GM20000 (cell line): Measurements from ENCODE around the gene CFAP46.

ENCODE experiments used
- DNase-seq: peaks from one replicate; pipeline ENCODE4 v3.0.0; 2012; ENCODE audit warnings: low spot score
- CTCF ChIP-seq: IDR thresholded peaks from 2 replicates; pipeline ENCODE4 v1.5.1; 2012; ENCODE audit warnings: mild to moderate bottlenecking, control low read depth; ENCODE audit errors: extremely low read depth, missing control alignments

Gene CFAP46

DNA sequence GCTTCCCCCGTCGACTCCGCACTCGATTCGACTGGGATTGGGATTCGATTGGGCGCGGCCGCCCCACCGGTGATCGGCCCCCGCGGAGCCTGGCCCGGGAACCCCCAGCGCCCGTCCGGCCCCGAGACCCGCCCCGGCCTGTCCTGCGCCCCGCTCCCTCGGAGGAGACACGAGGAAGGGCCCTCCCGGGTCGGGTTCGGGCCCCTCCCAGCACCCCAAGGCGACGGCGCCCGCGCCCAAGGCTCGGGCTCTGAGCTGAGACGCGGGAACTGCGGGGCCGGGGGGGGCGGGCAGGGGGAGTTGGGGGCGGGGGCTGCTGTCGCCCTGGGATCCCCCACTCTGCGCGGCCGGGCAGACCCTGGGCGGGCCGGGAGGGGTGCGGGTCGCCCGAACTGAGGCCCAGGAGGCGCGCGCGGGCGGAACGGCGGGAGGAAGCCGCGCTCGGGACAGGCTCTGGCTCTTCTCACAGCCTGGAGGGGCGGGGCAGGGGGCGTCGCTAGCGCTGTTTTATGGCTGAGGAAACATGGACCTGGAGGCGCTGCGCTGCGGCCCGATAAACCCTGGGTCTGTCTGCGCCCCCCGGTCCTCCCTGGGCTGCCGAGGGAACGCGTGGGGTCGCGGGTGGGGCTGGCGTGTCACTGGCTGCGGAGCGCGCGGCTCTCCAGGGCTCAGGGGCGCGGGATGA is 154.7 kb downstream of the CFAP46 start:
- no peak for DNase-seq
- TF ChIP-seq CTCF: no peak

- TF ChIP-seq CTCF: no peak
- peak; percentile 69 for DNase-seq
Observed at GRCh38 chr10:132786884-132787494, 155.4 kb downstream of the CFAP46 start.

DNA sequence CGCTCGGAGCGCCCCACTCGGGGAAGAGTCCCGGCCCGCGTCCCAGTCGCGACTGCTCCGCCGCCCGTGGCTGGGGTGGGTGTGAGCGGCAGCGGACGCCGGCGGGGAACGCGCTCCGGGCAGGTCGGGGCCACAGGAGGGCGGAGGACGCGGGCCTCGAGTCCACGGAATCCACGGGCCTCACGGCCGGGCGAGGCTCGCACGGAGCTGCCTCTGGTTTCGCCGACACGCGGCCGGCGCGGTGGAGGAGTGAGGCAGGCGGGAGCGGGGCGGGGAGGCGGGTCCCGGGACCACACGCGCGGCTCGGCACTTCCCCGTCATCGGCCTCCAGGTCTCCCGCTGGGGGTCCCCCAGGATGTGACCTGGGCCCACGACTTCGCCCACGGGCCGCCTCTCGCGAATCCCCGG is 155.9 kb downstream of the CFAP46 start:
- DNase-seq: peak; percentile 70
- no peak for TF ChIP-seq CTCF

DNA sequence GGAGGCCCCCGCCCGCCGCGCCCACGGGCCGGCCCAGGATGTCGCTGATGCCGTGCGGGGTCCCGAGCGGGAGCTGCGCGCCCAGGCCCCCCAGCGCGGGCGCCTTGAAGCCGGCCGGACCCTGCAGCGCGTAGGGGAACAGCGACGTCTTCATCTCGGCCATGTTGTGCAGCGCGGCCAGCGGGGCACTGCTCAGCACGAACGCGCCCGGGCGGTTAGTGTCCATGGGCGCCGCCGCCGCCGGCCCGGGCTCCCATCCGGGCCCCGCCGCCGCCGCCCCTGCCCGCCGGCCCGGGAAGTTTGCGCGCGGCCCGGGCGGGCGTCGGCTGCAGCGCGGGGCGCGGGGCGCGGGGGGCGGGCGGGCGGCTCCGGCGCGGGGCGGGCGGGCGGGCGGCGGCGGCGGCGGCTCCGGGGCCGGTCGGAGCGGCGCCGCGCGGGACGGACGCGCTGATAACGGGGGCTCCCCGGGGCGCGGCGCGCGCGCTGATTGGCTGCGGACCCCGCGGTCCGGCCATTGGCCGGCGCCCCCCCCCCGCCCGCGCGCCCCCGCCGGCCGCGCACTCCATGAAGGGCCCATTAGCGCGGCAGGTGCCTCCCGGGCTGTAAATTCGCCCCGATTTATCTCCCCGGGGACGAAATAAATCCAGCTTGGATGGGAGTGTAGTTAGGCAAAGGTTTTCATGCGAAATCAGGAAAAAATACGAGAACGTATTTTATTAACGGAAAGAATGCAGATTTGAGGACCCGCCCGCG is 156.5 kb downstream of the CFAP46 start, which contains the start of gene NKX6-2:
Gene NKX6-2 (minus strand): TSS at position 425 of the 753 bp plus-strand sequence. CDS start 199 bp downstream, at position 226.
- no peak for DNase-seq
- no peak for TF ChIP-seq CTCF

- no peak for DNase-seq
- TF ChIP-seq CTCF: no peak
Observed at GRCh38 chr10:132784866-132785722, 157.3 kb downstream of the CFAP46 start.

GRCh38 chr10:132783940-132784865 is 158.2 kb downstream of the CFAP46 start:
- TF ChIP-seq CTCF: no peak
- DNase-seq: no peak
